Measurements from ENCODE around the gene CLK4. TPM values are rescaled to one million over a fixed set of nuclear protein-coding genes. Genes with fewer than 3 reads are reported as not detected.

Gene CLK4
- total RNA-seq, 2 experiments from 2014 or later, result 15.6 to 16.8 TPM

- Mint-ChIP-seq H3K9me3 (peaks cover 8% of the 10 kb centered on the region), H3K27me3 (peaks cover 5% of the 10 kb centered on the region), H3K4me3 (no peak overlapping the region), H3K4me1 (no peaks in the 10 kb centered on the region), H3K27ac (no peak overlapping the region), H3K36me3 (peaks cover 4% of the 10 kb centered on the region)
- no peak for DNase-seq
These were observed 22.7 kb upstream of the CLK4 start for GRCh38 chr5:178649580-178649979.

- DNase-seq, result no peak
- H3K4me3 Mint-ChIP-seq, result no peak overlapping the region
- H3K27me3 Mint-ChIP-seq, result peaks cover 5% of the 10 kb centered on the region
- no peak overlapping the region for H3K27ac Mint-ChIP-seq
- peaks cover 7% of the 10 kb centered on the region for H3K9me3 Mint-ChIP-seq
- H3K36me3 Mint-ChIP-seq, result peaks cover 4% of the 10 kb centered on the region
- no peaks in the 10 kb centered on the region for H3K4me1 Mint-ChIP-seq
These were observed 18.1 kb upstream of the CLK4 start for GRCh38 chr5:178644826-178645545.

GRCh38 chr5:178642351-178642909, 15.6 kb upstream of the CLK4 start:
- Mint-ChIP-seq H3K9me3 (no peaks in the 10 kb centered on the region), H3K27me3 (no peaks in the 10 kb centered on the region), H3K4me1 (no peaks in the 10 kb centered on the region), H3K4me3 (no peak overlapping the region), H3K36me3 (no peaks in the 10 kb centered on the region), H3K27ac (no peak overlapping the region)
- DNase-seq, result no peak

GRCh38 chr5:178641711-178642110, 14.9 kb upstream of the CLK4 start:
- Mint-ChIP-seq H3K36me3 (no peaks in the 10 kb centered on the region), H3K27ac (no peak overlapping the region), H3K4me1 (no peaks in the 10 kb centered on the region), H3K4me3 (no peak overlapping the region), H3K27me3 (no peaks in the 10 kb centered on the region), H3K9me3 (no peaks in the 10 kb centered on the region)
- DNase-seq, result no peak

- Mint-ChIP-seq H3K27ac (no peak overlapping the region), H3K36me3 (no peaks in the 10 kb centered on the region), H3K4me3 (no peak overlapping the region), H3K4me1 (no peaks in the 10 kb centered on the region), H3K9me3 (no peaks in the 10 kb centered on the region), H3K27me3 (no peaks in the 10 kb centered on the region)
- no peak for DNase-seq
These were observed 13.6 kb upstream of the CLK4 start for GRCh38 chr5:178640331-178641045.

GRCh38 chr5:178637356-178638074, 10.7 kb upstream of the CLK4 start:
- no peak overlapping the region for H3K27ac Mint-ChIP-seq
- no peaks in the 10 kb centered on the region for H3K9me3 Mint-ChIP-seq
- H3K4me1 Mint-ChIP-seq, result no peaks in the 10 kb centered on the region
- H3K4me3 Mint-ChIP-seq, result no peak overlapping the region
- H3K27me3 Mint-ChIP-seq, result peaks cover 8% of the 10 kb centered on the region
- DNase-seq, result no peak
- no peaks in the 10 kb centered on the region for H3K36me3 Mint-ChIP-seq

GRCh38 chr5:178632285-178632684, 5.4 kb upstream of the CLK4 start:
- peaks cover 10% of the 10 kb centered on the region for H3K27me3 Mint-ChIP-seq
- peaks cover 5% of the 10 kb centered on the region for H3K9me3 Mint-ChIP-seq
- H3K27ac Mint-ChIP-seq, result no peak overlapping the region
- H3K4me3 Mint-ChIP-seq, result no peak overlapping the region
- no peaks in the 10 kb centered on the region for H3K36me3 Mint-ChIP-seq
- DNase-seq, result no peak
- peaks cover 1% of the 10 kb centered on the region for H3K4me1 Mint-ChIP-seq

- H3K4me1 Mint-ChIP-seq, result peaks cover 1% of the 10 kb centered on the region
- DNase-seq, result no peak
- H3K27ac Mint-ChIP-seq, result no peak overlapping the region
- peaks cover 1% of the 10 kb centered on the region for H3K36me3 Mint-ChIP-seq
- H3K27me3 Mint-ChIP-seq, result peaks cover 10% of the 10 kb centered on the region
- no peak overlapping the region for H3K4me3 Mint-ChIP-seq
- peaks cover 5% of the 10 kb centered on the region for H3K9me3 Mint-ChIP-seq
These were observed 4.1 kb upstream of the CLK4 start for GRCh38 chr5:178630951-178631350.

GRCh38 chr5:178630475-178630930, 3.7 kb upstream of the CLK4 start:
- DNase-seq, result no peak
- H3K27ac Mint-ChIP-seq, result no peak overlapping the region
- peaks cover 5% of the 10 kb centered on the region for H3K9me3 Mint-ChIP-seq
- H3K4me3 Mint-ChIP-seq, result no peak overlapping the region
- H3K27me3 Mint-ChIP-seq, result peaks cover 10% of the 10 kb centered on the region
- peaks cover 1% of the 10 kb centered on the region for H3K4me1 Mint-ChIP-seq
- peaks cover 5% of the 10 kb centered on the region for H3K36me3 Mint-ChIP-seq

GRCh38 chr5:178627259-178627598, 379 bp upstream of the CLK4 start:
- Mint-ChIP-seq H3K4me1 (peaks cover 27% of the 10 kb centered on the region), H3K4me3 (peak overlapping the region; percentile 56), H3K27ac (peak overlapping the region; percentile 51), H3K27me3 (peaks cover 3% of the 10 kb centered on the region), H3K36me3 (peaks cover 14% of the 10 kb centered on the region), H3K9me3 (peaks cover 5% of the 10 kb centered on the region)
- no peak for DNase-seq

- Mint-ChIP-seq H3K36me3 (peaks cover 21% of the 10 kb centered on the region), H3K9me3 (peaks cover 5% of the 10 kb centered on the region), H3K4me1 (peaks cover 32% of the 10 kb centered on the region), H3K27ac (peak overlapping the region; percentile 99), H3K27me3 (peaks cover 3% of the 10 kb centered on the region), H3K4me3 (peak overlapping the region; percentile 87)
- no peak for DNase-seq
These were observed 969 bp downstream of the CLK4 start for GRCh38 chr5:178625679-178626483.

GRCh38 chr5:178624631-178625546, 2.0 kb downstream of the CLK4 start:
- Mint-ChIP-seq H3K27ac (peak overlapping the region; percentile 99), H3K9me3 (peaks cover 5% of the 10 kb centered on the region), H3K36me3 (peaks cover 30% of the 10 kb centered on the region), H3K27me3 (peaks cover 3% of the 10 kb centered on the region), H3K4me3 (peak overlapping the region; percentile 87), H3K4me1 (peaks cover 32% of the 10 kb centered on the region)
- DNase-seq, result no peak

- Mint-ChIP-seq H3K4me1 (peaks cover 42% of the 10 kb centered on the region), H3K4me3 (no peak overlapping the region)
These were observed 4.1 kb downstream of the CLK4 start for GRCh38 chr5:178622679-178623247.

More at GRCh38 chr5:178622679-178623247, 4.1 kb downstream of the CLK4 start:
- H3K9me3 Mint-ChIP-seq, result peaks cover 2% of the 10 kb centered on the region
- H3K36me3 Mint-ChIP-seq, result peaks cover 45% of the 10 kb centered on the region
- no peaks in the 10 kb centered on the region for H3K27me3 Mint-ChIP-seq
- no peak overlapping the region for H3K27ac Mint-ChIP-seq
- DNase-seq, result no peak
